Measurements from ENCODE around the gene NFYB.

DNA sequence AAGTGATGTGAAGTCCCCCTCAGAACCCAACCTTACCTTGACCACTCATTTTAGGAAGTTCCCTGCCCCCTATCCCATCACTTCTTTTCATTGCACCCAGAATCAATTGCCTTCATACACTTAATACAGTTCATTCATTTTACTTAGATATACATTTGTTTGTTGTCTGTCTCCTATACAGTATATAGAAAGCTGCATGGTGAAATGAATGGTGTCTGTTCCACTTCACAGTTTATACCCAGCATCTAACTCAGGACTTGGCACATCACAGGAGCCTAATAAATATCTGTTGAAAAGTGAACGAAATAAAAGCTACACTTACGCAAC is 39.3 kb upstream of the NFYB start:
- TF ChIP-seq TCF7L2 (IDR thresholded peaks at IDR 0.05; ENCODE audit: low read depth, low read length) (no peak), POLR2AphosphoS5 (IDR thresholded peaks at IDR 0.05; ENCODE audit: low read depth, low read length) (no peak)
- TF ChIP-seq, protein P1, sequence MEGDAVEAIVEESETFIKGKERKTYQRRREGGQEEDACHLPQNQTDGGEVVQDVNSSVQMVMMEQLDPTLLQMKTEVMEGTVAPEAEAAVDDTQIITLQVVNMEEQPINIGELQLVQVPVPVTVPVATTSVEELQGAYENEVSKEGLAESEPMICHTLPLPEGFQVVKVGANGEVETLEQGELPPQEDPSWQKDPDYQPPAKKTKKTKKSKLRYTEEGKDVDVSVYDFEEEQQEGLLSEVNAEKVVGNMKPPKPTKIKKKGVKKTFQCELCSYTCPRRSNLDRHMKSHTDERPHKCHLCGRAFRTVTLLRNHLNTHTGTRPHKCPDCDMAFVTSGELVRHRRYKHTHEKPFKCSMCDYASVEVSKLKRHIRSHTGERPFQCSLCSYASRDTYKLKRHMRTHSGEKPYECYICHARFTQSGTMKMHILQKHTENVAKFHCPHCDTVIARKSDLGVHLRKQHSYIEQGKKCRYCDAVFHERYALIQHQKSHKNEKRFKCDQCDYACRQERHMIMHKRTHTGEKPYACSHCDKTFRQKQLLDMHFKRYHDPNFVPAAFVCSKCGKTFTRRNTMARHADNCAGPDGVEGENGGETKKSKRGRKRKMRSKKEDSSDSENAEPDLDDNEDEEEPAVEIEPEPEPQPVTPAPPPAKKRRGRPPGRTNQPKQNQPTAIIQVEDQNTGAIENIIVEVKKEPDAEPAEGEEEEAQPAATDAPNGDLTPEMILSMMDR (IDR thresholded peaks at IDR 0.05): no peak

Data from Panc1 (cell line).